A549 treated with CORT108297 at 1 μM for 4 hours (cell line): ENCODE data around the gene COL25A1. TPM values are rescaled to one million over a fixed set of nuclear protein-coding genes. Genes with fewer than 3 reads are reported as not detected.

Experiments
- total RNA-seq: library from RNA; stranded (reverse); fragments of 200-300 nt; extraction: Qiagen RNA extraction; gene quantifications from 5 replicates; pipeline ENCODE4 v1.2.3, GENCODE V29; 2022

Gene COL25A1
- not detected in 5 replicates for total RNA-seq

DNA sequence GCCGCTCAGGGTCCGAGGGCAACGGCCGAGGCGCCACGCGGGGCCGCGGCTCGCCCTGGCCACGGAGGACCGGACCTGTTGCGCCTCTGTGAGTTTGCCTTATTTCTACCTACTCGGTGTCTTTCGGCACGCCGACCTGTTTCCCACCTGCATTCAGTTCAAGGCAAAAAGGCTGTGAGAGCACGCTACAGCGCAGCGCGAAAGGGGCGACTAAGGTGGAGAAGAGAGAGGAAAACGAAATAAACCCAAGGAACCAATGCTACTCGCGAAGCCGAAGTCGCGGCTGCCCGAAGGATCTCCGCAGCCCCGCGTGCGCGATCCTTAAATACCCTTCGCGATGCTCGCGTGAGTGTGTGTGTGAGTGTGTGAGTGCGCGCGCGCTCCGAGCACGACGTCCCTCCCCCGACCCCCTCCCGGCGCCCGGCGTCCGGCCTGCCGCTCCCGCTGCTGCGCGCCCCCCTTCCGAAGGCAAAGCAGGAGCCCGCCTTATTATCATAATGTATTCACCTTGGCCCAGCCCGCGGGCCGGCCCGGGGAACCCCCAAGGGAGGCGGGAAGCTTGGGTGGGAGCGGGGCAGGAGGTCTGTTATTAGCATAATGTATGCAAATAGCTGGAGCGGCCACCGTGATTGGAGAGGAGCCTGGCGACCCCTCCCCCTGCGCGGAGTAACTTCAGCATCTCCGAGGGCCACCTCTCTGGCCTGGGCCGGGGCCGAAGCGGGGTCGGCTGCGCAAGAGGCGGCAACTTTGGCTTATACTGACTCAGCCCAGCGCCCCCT lies at the start of gene COL25A1:
Gene COL25A1, minus strand, starts transcription at position 298 of the 779 bp plus-strand sequence.

DNA sequence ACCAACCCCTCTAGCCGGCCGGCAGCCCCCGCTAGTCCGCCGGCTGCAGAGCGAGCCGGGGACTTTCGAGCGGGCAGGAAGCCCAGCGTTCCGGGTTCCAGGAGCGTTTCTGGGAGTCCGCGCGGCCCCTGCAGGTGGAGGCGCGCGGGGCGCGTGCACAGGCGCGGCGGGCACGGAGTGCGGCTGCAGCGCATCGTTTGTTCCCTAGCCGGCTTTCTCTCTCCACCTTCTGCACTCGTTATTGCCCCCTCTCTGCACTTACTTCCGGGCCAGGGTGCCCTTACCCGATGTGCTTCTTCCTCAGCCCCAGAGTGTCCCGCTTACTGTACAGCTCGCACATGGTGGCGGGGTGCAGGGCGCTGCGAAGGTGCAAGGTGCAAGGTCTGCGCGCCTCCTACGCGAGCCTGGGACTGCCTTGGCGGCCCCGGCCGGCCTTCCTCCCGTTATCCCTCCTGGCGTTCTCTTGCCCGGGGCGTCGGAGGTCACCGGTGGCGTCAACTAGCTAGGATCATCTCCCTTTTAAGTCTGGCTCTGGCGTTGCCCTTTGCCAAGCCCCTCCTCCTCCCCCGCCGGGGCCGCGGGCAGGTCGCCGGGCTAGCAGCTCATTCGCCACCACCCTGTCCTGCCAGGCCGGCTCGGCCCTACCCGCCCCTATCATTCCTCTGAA lies 539.8 kb downstream of the COL25A1 start, which contains the start of gene ETNPPL:
Gene ETNPPL, minus strand, starts transcription at position 495 of the 667 bp plus-strand sequence. Its CDS starts 155 bp downstream, at position 340.

Other genes starting within 250 kb of the COL25A1 start
- gene SEC24B, start 131.2 kb upstream of the COL25A1 start, total RNA-seq: 15.5 to 20.2 TPM (median 19.4 TPM) in 5 replicates